A172 (cell line): ENCODE data around the gene CALU. TPM values are rescaled to one million over a fixed set of nuclear protein-coding genes. Genes with fewer than 3 reads are reported as not detected.

Source experiments
- DNase-seq: peaks from one replicate; pipeline ENCODE4 v3.0.0-alpha.2; 2015; ENCODE audit warnings: low spot score
- total RNA-seq: library from RNA; depleted of rRNA; stranded (reverse); fragments of >200 nt; shearing (Covaris generic); gene quantifications from 2 replicates; pipeline ENCODE4 v1.2.3, GENCODE V29; 2014; rRNA removed

CALU gene
- total RNA-seq, 1 experiment from 2014 or later, result 457 TPM

DNA sequence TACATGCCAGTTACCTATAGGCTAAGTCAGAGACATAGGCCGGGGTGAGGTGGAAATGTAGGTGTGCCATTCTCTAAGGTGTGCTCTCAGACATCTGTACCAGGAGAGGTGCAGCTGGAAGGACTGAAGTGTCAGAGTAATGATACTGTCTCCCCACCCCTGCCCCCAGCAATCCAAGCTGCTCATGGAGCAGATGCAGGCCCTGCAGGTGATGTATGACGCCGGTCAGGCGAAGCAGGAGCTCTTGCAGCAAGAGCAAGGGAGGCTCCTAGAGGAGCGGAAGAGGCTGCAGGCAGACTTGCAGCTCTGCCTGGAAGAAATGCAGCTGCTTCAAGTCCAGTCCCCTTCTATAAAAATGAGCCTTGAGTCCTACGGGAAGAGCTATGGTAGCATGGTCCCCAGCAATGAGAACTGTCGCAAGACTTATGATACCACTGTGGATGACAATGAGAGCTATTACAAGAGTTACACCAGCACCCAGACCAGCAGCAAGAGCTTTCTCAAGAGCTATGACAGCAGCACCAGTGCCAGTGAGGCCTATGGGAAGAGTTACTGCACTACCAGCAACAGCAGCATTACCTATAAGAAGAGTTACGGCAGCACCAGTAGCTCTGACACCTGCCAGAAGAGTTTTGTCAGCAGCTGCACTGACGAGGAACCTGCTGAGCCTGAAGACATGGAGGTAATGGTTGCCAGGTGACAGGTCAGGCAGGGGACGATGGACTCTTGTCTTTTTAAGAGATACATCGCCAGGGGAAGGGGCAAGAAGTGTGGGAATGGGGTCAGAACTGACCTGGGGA, 72.7 kb downstream of the CALU start:
- no peak for DNase-seq

DNA sequence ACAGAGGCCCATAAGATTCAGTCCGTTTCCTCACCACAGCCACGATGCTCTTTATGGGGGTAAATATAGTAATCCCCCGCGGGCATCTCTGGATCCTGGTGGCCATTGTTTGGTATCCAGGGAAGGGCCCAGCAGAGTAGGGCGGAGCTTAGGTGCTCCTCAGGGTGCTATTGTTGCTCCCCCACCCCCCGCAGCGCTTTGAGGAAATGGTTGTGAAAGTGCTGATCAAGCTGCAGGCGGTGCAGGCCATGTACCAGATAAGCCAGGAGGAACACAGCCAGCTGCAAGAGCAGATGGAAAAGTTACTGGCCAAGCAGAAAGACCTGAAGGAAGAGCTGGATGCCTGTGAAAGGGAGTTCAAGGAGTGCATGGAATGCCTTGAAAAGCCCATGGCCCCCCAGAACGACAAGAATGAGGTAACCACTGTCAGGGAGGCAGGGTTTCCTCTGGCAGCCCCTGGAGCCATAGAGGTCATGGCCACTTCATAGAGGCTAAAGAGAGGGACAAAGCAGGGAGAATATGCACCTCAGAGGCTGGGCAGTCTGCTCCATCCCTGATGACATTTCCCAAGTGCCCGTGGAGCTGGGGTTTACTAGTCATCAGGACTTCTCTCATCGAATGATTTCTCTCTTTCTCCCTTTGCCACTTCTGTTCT, 73.5 kb downstream of the CALU start:
- no peak for DNase-seq

DNA sequence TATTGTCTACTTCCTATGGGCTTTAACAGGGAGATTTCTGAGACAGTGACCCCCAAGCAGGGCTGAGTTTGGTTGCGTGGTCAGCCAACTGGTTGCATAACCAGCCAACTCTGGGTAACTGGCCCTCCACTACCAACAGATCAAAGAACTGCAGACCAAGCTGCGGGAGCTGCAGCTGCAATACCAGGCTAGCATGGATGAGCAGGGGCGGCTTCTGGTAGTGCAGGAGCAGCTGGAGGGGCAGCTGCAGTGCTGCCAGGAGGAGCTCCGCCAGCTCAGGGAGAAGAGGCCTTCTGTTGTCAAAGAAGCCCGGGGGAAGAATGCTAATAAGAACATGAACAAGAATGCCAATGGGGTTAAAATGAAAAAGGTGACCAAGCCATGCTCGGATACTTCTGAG, 75.3 kb downstream of the CALU start:
- no peak for DNase-seq

DNA sequence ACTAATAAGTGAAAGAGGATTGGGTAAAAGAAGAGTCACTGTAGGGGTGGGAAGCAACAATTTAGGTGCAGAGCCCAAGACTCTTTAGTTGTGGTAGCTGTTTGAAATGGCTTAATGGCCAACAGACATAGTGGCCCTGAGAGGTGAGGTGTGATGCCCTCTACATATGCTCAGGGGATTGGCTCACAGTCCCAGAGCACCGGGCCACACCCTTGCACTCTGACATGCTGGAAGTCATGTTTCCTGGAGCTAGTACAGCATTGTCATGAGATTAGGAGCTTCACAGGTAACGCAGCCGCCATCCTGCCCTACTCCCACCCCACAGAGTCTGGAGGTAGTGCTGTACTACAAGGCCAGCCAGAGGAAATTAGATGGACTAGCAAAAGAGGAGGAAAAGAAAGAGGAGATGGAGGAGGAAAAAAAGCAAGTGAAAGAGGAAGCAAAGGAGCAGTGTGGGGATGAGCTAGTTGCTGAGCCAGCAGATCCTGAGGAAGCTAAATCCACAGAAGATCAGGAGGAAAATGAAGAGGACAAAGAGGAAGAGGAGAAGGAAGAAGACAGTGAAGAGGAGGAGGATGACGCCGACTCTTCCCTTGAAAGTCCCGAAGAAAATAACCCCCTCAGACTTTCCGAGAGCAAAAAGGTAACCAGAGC, 76.3 kb downstream of the CALU start:
- DNase-seq, result no peak

DNA sequence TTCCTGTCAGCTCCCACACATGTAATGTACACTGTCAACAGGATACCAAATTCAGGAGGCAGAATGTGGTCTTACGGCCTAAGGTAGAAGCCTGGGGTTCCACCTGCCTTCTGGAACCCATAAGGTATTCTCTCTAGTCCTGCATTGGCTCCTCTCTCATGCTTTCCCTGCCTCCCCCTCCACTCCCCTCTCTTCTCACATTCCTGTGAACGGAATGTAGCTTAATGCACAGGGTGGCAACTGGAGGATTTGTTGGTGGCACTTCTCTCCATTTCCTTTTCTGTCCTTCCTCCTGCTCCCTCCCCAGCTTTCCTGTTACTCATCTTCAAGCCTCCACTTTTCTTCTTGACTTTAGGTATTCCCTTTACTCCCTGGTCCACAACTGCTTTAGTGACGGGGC, 79.5 kb downstream of the CALU start:
- no peak for DNase-seq

Other genes starting within 250 kb of the CALU start
- gene GARIN1A, start 67.1 kb upstream of the CALU start, total RNA-seq, result not detected in 2 replicates
- not detected in 2 replicates for gene OPN1SW, start 36.4 kb downstream of the CALU start, total RNA-seq
- 5.3 and 7.0 TPM in 2 replicates for gene CCDC136, start 52.6 kb downstream of the CALU start, total RNA-seq
- 23.1 and 33.3 TPM in 2 replicates for gene FLNC, start 91.0 kb downstream of the CALU start, total RNA-seq
- gene ATP6V1F, start 123.5 kb downstream of the CALU start, total RNA-seq, result 157 and 171 TPM in 2 replicates
- gene KCP, start 171.3 kb downstream of the CALU start, total RNA-seq, result 0.21 and 0.26 TPM in 2 replicates
- 17.4 and 20.8 TPM in 2 replicates for gene IRF5, start 198.6 kb downstream of the CALU start, total RNA-seq